Germinal center (tissue), 1 donor: Measurements from ENCODE around the gene BBS12.
"Not testable (repeated sequence)": the region's sequence is repeated elsewhere in the genome, so short reads cannot be mapped to it uniquely, and the experiment has no call there.

Source experiments
- DNase-seq: peaks from one replicate; pipeline ENCODE4 v3.0.0; 2012; ENCODE audit warnings: mixed read lengths, low spot score

Gene BBS12

GRCh38 chr4:122765692-122766352, 33.3 kb downstream of the BBS12 start:
- no peak for DNase-seq

- DNase-seq, result no peak
Measured at GRCh38 chr4:122766353-122766705, 33.8 kb downstream of the BBS12 start.

- no peak for DNase-seq
Measured at GRCh38 chr4:122766950-122767349, 34.4 kb downstream of the BBS12 start.

GRCh38 chr4:122771724-122772123, 39.2 kb downstream of the BBS12 start:
- DNase-seq, result no peak

- DNase-seq, result no peak
Measured at GRCh38 chr4:122772311-122772710, 39.8 kb downstream of the BBS12 start.

GRCh38 chr4:122772986-122773385, 40.5 kb downstream of the BBS12 start:
- no peak for DNase-seq

- DNase-seq, result no peak
Measured at GRCh38 chr4:122775039-122775438, 42.5 kb downstream of the BBS12 start.

GRCh38 chr4:122775987-122776836, 43.7 kb downstream of the BBS12 start:
- no peak for DNase-seq

GRCh38 chr4:122776916-122777315, 44.4 kb downstream of the BBS12 start:
- DNase-seq, result no peak

GRCh38 chr4:122777846-122778673, 45.6 kb downstream of the BBS12 start:
- no peak for DNase-seq

GRCh38 chr4:122781486-122781885, 49.0 kb downstream of the BBS12 start:
- no peak for DNase-seq

- no peak for DNase-seq
Measured at GRCh38 chr4:122783301-122784215, 51.1 kb downstream of the BBS12 start.

GRCh38 chr4:122784261-122784660, 51.8 kb downstream of the BBS12 start:
- DNase-seq, result no peak

GRCh38 chr4:122785099-122785498, 52.6 kb downstream of the BBS12 start:
- DNase-seq, result no peak

GRCh38 chr4:122786296-122786695, 53.8 kb downstream of the BBS12 start:
- DNase-seq, result not testable (repeated sequence)

GRCh38 chr4:122786920-122787319, 54.4 kb downstream of the BBS12 start:
- not testable (repeated sequence) for DNase-seq

GRCh38 chr4:122787940-122788339, 55.4 kb downstream of the BBS12 start:
- no peak for DNase-seq

- no peak for DNase-seq
Measured at GRCh38 chr4:122788935-122789334, 56.4 kb downstream of the BBS12 start.

- DNase-seq, result no peak
Measured at GRCh38 chr4:122793811-122794210, 61.3 kb downstream of the BBS12 start.
